Eye (tissue), 1 donor: ENCODE results near the gene IL17RC.
A peak's percentile ranks its signal among the peaks of the same experiment; 100 is the strongest.

Source experiments
- DNase-seq: peaks from one replicate; pipeline ENCODE4 v3.0.0-alpha.2; 2015

IL17RC gene

GRCh38 chr3:9946112-9947024 is 29.5 kb downstream of the IL17RC start:
- DNase-seq: peak; percentile 94

GRCh38 chr3:9947025-9947995 is 30.4 kb downstream of the IL17RC start:
- DNase-seq: peak; percentile 82

- no peak for DNase-seq
Observed at GRCh38 chr3:9948586-9948985, 31.7 kb downstream of the IL17RC start.

- DNase-seq: no peak
Observed at GRCh38 chr3:9949115-9949514, 32.2 kb downstream of the IL17RC start.

GRCh38 chr3:9949626-9950025 is 32.7 kb downstream of the IL17RC start:
- DNase-seq: no peak

GRCh38 chr3:9951126-9951525 is 34.2 kb downstream of the IL17RC start:
- no peak for DNase-seq

- no peak for DNase-seq
Observed at GRCh38 chr3:9951598-9951961, 34.7 kb downstream of the IL17RC start.

- peak; percentile 72 for DNase-seq
Observed at GRCh38 chr3:9951962-9952805, 35.3 kb downstream of the IL17RC start, which contains the start of gene PRRT3. Gene PRRT3, minus strand, starts transcription at chr3:9952408. Its CDS starts 2,293 bp downstream, at chr3:9950115.

- DNase-seq: no peak
Observed at GRCh38 chr3:9955067-9955502, 38.2 kb downstream of the IL17RC start.

GRCh38 chr3:9955611-9956352 is 38.9 kb downstream of the IL17RC start:
- DNase-seq: no peak

GRCh38 chr3:9957214-9957613 is 40.3 kb downstream of the IL17RC start:
- DNase-seq: no peak

- DNase-seq: no peak
Observed at GRCh38 chr3:9965200-9965875, 48.4 kb downstream of the IL17RC start.

GRCh38 chr3:9966841-9967240 is 49.9 kb downstream of the IL17RC start:
- DNase-seq: no peak

- no peak for DNase-seq
Observed at GRCh38 chr3:9969632-9970019, 52.7 kb downstream of the IL17RC start.

- no peak for DNase-seq
Observed at GRCh38 chr3:9970020-9970652, 53.2 kb downstream of the IL17RC start.

GRCh38 chr3:9976721-9977709 is 60.1 kb downstream of the IL17RC start:
- DNase-seq: no peak

- DNase-seq: no peak
Observed at GRCh38 chr3:9978710-9979305, 61.9 kb downstream of the IL17RC start.

GRCh38 chr3:9980251-9980650 is 63.4 kb downstream of the IL17RC start:
- DNase-seq: no peak
